OCI-LY7 (cell line): ENCODE measurements around the gene NLGN1. TPM values are rescaled to one million over a fixed set of nuclear protein-coding genes. Genes with fewer than 3 reads are reported as not detected.

ENCODE experiments used
- BruUV-seq: library from RNA; stranded (reverse); fragments of 400-500 nt; replicated peaks from 2 replicates; lab custom pipeline; 2021; lab: Mats Ljungman, UMichigan
- CTCF ChIA-PET: fragments of 300-600 bp; sonication (Branson Sonifier 250); formaldehyde crosslinking; loops from one replicate; lab custom pipeline; 2022; ENCODE audit warnings: antibody characterized with exemption; ENCODE audit not compliant: unreplicated experiment; lab: Charles Lee
- POLR2A ChIA-PET: fragments of 300-600 bp; sonication (Branson Sonifier 250); formaldehyde crosslinking; loops from one replicate; lab custom pipeline; 2022; ENCODE audit warnings: antibody characterized with exemption; lab: Charles Lee
- DNase-seq: peaks from one replicate; pipeline ENCODE4 v3.0.0-alpha.2; 2015; ENCODE audit warnings: low spot score
- H2AFZ ChIP-seq: fragments of 200-600 bp; sonication (generic), shearing (Covaris generic); 2 replicates; pipeline ENCODE4 v1.6.1; 2014; ENCODE audit warnings: mild to moderate bottlenecking, antibody characterized with exemption, low read length, moderate library complexity
- H3K27ac ChIP-seq: fragments of 200-600 bp; sonication (generic); 2 replicates; pipeline ENCODE4 v1.5.1; 2014; ENCODE audit warnings: mixed run types, low read depth, mild to moderate bottlenecking, moderate library complexity, low read length, inconsistent platforms; ENCODE audit not compliant: poor library complexity, severe bottlenecking
- H3K36me3 ChIP-seq: fragments of 200-600 bp; sonication (generic); 2 replicates; pipeline ENCODE4 v1.6.1; 2014; ENCODE audit warnings: mild to moderate bottlenecking, antibody characterized with exemption, low read length, moderate library complexity, mixed read lengths; ENCODE audit not compliant: insufficient read depth
- H3K4me1 ChIP-seq: fragments of 200-600 bp; sonication (generic); 2 replicates; pipeline ENCODE4 v1.5.1; 2014; ENCODE audit warnings: mild to moderate bottlenecking, low read length; ENCODE audit not compliant: insufficient read depth, poor library complexity, severe bottlenecking
- H3K4me2 ChIP-seq: fragments of 200-600 bp; sonication (generic); 2 replicates; pipeline ENCODE4 v1.6.1; 2014; ENCODE audit warnings: mild to moderate bottlenecking, low read length
- H3K4me3 ChIP-seq: fragments of 200-600 bp; sonication (generic); 2 replicates; pipeline ENCODE4 v1.5.1; 2014; ENCODE audit warnings: mild to moderate bottlenecking, low read depth, low read length; ENCODE audit not compliant: poor library complexity, severe bottlenecking
- H3K79me2 ChIP-seq: fragments of 200-600 bp; sonication (generic); 2 replicates; pipeline ENCODE4 v1.6.1; 2016; ENCODE audit warnings: low read depth, mild to moderate bottlenecking, low read length, moderate library complexity, mixed read lengths; ENCODE audit not compliant: insufficient read depth
- H3K9me2 ChIP-seq: fragments of 200-600 bp; sonication (generic); 2 replicates; pipeline ENCODE4 v1.6.1; 2016; ENCODE audit warnings: mild to moderate bottlenecking, low read length, mixed read lengths; ENCODE audit not compliant: insufficient read depth
- H3K9me3 ChIP-seq: fragments of 200-600 bp; sonication (generic); 2 replicates; pipeline ENCODE4 v1.6.1; 2014; ENCODE audit warnings: mild to moderate bottlenecking, mixed run types, low read length, mixed read lengths
- H4K20me1 ChIP-seq: fragments of 200-600 bp; sonication (generic); 2 replicates; pipeline ENCODE4 v1.6.1; 2014; ENCODE audit warnings: mild to moderate bottlenecking, antibody characterized with exemption, low read length, moderate library complexity, mixed read lengths; ENCODE audit not compliant: insufficient read depth
- EZH2phosphoT487 ChIP-seq: fragments of 200-600 bp; sonication (generic); IDR thresholded peaks from 2 replicates; pipeline ENCODE4 v1.6.1; 2018; ENCODE audit warnings: low read depth, borderline replicate concordance, mild to moderate bottlenecking, mixed run types, antibody characterized with exemption, low read length, moderate library complexity, mixed read lengths
- intact Hi-C: fragments of 100-400 bp; cut with micrococcal nuclease; formaldehyde crosslinking; loops from one replicate; pipeline ENCODE4 v1.10.0; 2022; ENCODE audit not compliant: unreplicated experiment
- total RNA-seq, 2 experiments: library from RNA; depleted of rRNA in 1 of 2; stranded (reverse); fragments of >200 nt in 1 of 2; shearing (Covaris generic) in 1 of 2; gene quantifications; 2 replicates each; pipeline ENCODE4 v1.2.3, GENCODE V29; 2014 to 2022
- TF ChIP-seq, protein P1 (sequence below): fragments of 200-600 bp; sonication (generic); conservative IDR thresholded peaks from 2 replicates; pipeline ENCODE4 v1.5.1; 2014; ENCODE audit warnings: mild to moderate bottlenecking, antibody characterized with exemption, low read length, moderate library complexity, mixed read lengths

NLGN1 gene
- total RNA-seq, 2 experiments from 2014 or later, result not detected

DNA sequence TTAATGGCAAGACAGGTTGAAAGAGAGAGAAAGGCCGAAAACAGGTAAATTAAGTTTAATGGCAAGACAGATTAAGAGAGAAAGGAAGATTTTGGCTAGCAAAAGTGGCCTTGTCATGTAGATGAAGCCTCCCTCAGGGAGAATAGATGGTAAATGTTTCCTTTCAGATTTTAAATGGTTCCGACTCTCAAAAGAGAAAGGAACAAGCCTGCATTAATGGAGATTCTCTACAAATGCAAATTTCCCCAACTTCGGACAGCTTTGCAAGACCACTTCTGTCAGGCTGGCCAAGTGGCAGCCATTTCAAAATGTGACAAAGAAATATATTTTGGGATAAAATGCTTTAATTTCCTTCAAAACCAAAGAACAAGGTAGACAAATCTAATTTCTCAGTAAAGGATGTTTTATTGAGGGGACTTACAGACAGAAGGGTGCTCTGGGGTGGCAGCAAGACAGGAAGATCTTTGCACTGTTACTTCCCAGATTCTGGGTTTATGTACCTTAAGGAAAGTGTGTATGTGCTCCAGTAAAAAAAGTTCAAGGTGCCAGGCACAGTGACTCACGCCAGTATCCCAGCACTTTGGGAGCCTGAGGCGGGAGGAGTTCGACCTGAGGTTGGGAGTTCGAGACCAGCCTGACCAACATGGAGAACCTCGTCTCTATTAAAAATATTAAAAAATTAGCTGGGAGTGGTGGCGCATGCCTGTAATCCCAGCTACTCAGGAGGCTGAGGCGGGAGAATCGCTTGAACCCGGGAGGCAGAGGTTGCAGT is 835.3 kb downstream of the NLGN1 start:
- intact Hi-C loops, result no loop called here
- Histone ChIP-seq H3K36me3 (no peaks in the 10 kb centered on the region), H2AFZ (no peak overlapping the region), H4K20me1 (no peaks in the 10 kb centered on the region), H3K4me1 (no peaks in the 10 kb centered on the region), H3K9me3 (no peaks in the 10 kb centered on the region), H3K4me3 (no peak overlapping the region), H3K4me2 (no peak overlapping the region), H3K27ac (no peak overlapping the region), H3K79me2 (no peaks in the 10 kb centered on the region), H3K9me2 (no peaks in the 10 kb centered on the region)
- ChIA-PET POLR2A (no interaction called here), CTCF (no interaction called here)
- no TSS peak for BruUV-seq
- TF ChIP-seq, protein P1, sequence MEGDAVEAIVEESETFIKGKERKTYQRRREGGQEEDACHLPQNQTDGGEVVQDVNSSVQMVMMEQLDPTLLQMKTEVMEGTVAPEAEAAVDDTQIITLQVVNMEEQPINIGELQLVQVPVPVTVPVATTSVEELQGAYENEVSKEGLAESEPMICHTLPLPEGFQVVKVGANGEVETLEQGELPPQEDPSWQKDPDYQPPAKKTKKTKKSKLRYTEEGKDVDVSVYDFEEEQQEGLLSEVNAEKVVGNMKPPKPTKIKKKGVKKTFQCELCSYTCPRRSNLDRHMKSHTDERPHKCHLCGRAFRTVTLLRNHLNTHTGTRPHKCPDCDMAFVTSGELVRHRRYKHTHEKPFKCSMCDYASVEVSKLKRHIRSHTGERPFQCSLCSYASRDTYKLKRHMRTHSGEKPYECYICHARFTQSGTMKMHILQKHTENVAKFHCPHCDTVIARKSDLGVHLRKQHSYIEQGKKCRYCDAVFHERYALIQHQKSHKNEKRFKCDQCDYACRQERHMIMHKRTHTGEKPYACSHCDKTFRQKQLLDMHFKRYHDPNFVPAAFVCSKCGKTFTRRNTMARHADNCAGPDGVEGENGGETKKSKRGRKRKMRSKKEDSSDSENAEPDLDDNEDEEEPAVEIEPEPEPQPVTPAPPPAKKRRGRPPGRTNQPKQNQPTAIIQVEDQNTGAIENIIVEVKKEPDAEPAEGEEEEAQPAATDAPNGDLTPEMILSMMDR, result no peak
- TF ChIP-seq EZH2phosphoT487, result no peak
- DNase-seq, result no peak

DNA sequence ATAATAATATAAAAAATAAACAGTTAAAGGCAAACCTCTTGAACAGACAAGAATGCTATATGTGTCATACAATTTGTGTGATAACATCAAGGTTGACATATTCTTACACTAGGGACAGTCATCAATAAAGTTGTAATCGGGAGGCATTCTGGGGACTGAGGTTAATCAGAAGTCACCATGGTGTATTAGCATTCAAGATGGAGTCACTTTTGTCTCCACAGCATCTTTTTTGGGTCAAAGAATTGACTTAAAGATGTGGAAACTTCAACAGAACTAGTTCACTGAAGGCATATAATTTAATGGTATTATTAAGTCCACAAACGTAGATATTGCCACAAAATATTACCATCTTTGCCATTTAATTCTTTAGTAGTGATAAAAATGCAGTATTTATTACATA is 836.0 kb downstream of the NLGN1 start:
- no peak for DNase-seq
- intact Hi-C loops, result no loop called here
- ChIA-PET POLR2A (no interaction called here), CTCF (no interaction called here)
- H3K4me2 ChIP-seq, result no peak overlapping the region
- TF ChIP-seq, protein P1, result no peak
- TF ChIP-seq EZH2phosphoT487, result no peak
- no peak overlapping the region for H3K27ac ChIP-seq
- H3K36me3 ChIP-seq, result no peaks in the 10 kb centered on the region
- no peaks in the 10 kb centered on the region for H4K20me1 ChIP-seq
- H2AFZ ChIP-seq, result no peak overlapping the region
- H3K9me2 ChIP-seq, result no peaks in the 10 kb centered on the region
- H3K79me2 ChIP-seq, result no peaks in the 10 kb centered on the region
- H3K4me1 ChIP-seq, result no peaks in the 10 kb centered on the region
- no TSS peak for BruUV-seq
- H3K4me3 ChIP-seq, result no peak overlapping the region
- no peaks in the 10 kb centered on the region for H3K9me3 ChIP-seq
